Activated CD4-positive, alpha-beta T cell treated with anti-CD3 and anti-CD28 coated beads, Interleukin-2, amount 10 ng/mL, durations not matched to agents 7 days and 5 days (primary cell): ENCODE data around the gene NR2C2AP. TPM values are rescaled to one million over a fixed set of nuclear protein-coding genes. Genes with fewer than 3 reads are reported as not detected.
A peak's percentile ranks its signal among the peaks of the same experiment; 100 is the strongest.
"Not testable (repeated sequence)": the region's sequence is repeated elsewhere in the genome, so short reads cannot be mapped to it uniquely, and the experiment has no call there.

ENCODE experiments used
- CTCF ChIA-PET: fragments of 350-600 bp; sonication (Branson Sonifier 250); formaldehyde crosslinking; loops from one replicate; lab custom pipeline; 2021; ENCODE audit warnings: antibody characterized with exemption; lab: Charles Lee
- POLR2A ChIA-PET: fragments of 350-600 bp; sonication (Branson Sonifier 250); formaldehyde crosslinking; loops from one replicate; lab custom pipeline; 2021; ENCODE audit warnings: antibody characterized with exemption; lab: Charles Lee
- DNase-seq: peaks from one replicate; pipeline ENCODE4 v3.0.0-alpha.2; 2020
- H3K27ac Mint-ChIP-seq: one replicate; pipeline ENCODE4 v1.8.0; 2021; ENCODE audit warnings: mild to moderate bottlenecking, moderate library complexity, mixed read lengths
- H3K27me3 Mint-ChIP-seq: one replicate; pipeline ENCODE4 v1.8.0; 2021; ENCODE audit warnings: mixed read lengths
- H3K36me3 Mint-ChIP-seq: one replicate; pipeline ENCODE4 v1.8.0; 2021; ENCODE audit warnings: low read depth, mixed read lengths
- H3K4me1 Mint-ChIP-seq: one replicate; pipeline ENCODE4 v1.8.0; 2021; ENCODE audit warnings: mixed read lengths
- H3K4me3 Mint-ChIP-seq: one replicate; pipeline ENCODE4 v1.8.0; 2021; ENCODE audit warnings: mild to moderate bottlenecking, moderate library complexity, mixed read lengths
- H3K9me3 Mint-ChIP-seq: one replicate; pipeline ENCODE4 v1.8.0; 2021; ENCODE audit warnings: mixed read lengths
- total RNA-seq, 2 experiments: library from RNA; stranded (reverse); gene quantifications; one replicate each; pipeline ENCODE4 v1.2.3, GENCODE V29; 2021

NR2C2AP gene
- total RNA-seq, 2 experiments from 2014 or later = 29.9 to 37.2 TPM

- Mint-ChIP-seq H3K27ac (no peak overlapping the region), H3K9me3 (no peaks in the 10 kb centered on the region), H3K4me1 (peaks cover 5% of the 10 kb centered on the region), H3K4me3 (no peak overlapping the region), H3K36me3 (no peaks in the 10 kb centered on the region), H3K27me3 (peaks cover 19% of the 10 kb centered on the region)
- POLR2A ChIA-PET = no interaction called here
- no peak for DNase-seq
- CTCF ChIA-PET = no interaction called here
These were observed 23.4 kb upstream of the NR2C2AP start for GRCh38 chr19:19226663-19227062.

GRCh38 chr19:19226204-19226603 is 23.0 kb upstream of the NR2C2AP start:
- Mint-ChIP-seq H3K27ac (no peak overlapping the region), H3K4me1 (peaks cover 5% of the 10 kb centered on the region), H3K27me3 (peaks cover 19% of the 10 kb centered on the region), H3K36me3 (no peaks in the 10 kb centered on the region), H3K9me3 (no peaks in the 10 kb centered on the region), H3K4me3 (no peak overlapping the region)
- ChIA-PET CTCF (interaction anchor here (1.6 to 2.8 kb wide), 2 partner anchors 8 to 34 kb away, joined by 6 to 11 read pairs; partner anchors contain the start of genes BORCS8 and RFXANK), POLR2A (no interaction called here)
- no peak for DNase-seq

GRCh38 chr19:19224852-19225494 is 21.8 kb upstream of the NR2C2AP start:
- POLR2A ChIA-PET = no interaction called here
- peaks cover 5% of the 10 kb centered on the region for H3K4me1 Mint-ChIP-seq

GRCh38 chr19:19224150-19224851 is 21.1 kb upstream of the NR2C2AP start:
- H3K4me3 Mint-ChIP-seq = peak overlapping the region; percentile 54
- no peak for DNase-seq

More at GRCh38 chr19:19224852-19225494, 21.8 kb upstream of the NR2C2AP start:
- peaks cover 19% of the 10 kb centered on the region for H3K27me3 Mint-ChIP-seq
- peak overlapping the region; percentile 60 for H3K27ac Mint-ChIP-seq
- peak overlapping the region; percentile 61 for H3K4me3 Mint-ChIP-seq
- DNase-seq = peak; percentile 82
- H3K9me3 Mint-ChIP-seq = no peaks in the 10 kb centered on the region
- CTCF ChIA-PET = interaction anchor here (0.5 to 2.8 kb wide), 7 partner anchors 10 to 32 kb away, joined by 3 to 11 read pairs (median 5); partner anchors contain the start of genes BORCS8, NR2C2AP and RFXANK
- H3K36me3 Mint-ChIP-seq = no peaks in the 10 kb centered on the region

GRCh38 chr19:19223636-19224035 is 20.4 kb upstream of the NR2C2AP start:
- peaks cover 19% of the 10 kb centered on the region for H3K27me3 Mint-ChIP-seq
- H3K27ac Mint-ChIP-seq = no peak overlapping the region
- H3K4me3 Mint-ChIP-seq = no peak overlapping the region
- DNase-seq = no peak
- POLR2A ChIA-PET = no interaction called here
- H3K36me3 Mint-ChIP-seq = no peaks in the 10 kb centered on the region
- CTCF ChIA-PET = interaction anchor here (1.6 to 2.8 kb wide), 3 partner anchors 11 to 20 kb away, joined by 4 to 11 read pairs (median 6); partner anchors contain the start of gene NR2C2AP
- peaks cover 5% of the 10 kb centered on the region for H3K4me1 Mint-ChIP-seq
- H3K9me3 Mint-ChIP-seq = no peaks in the 10 kb centered on the region

More at GRCh38 chr19:19224150-19224851, 21.1 kb upstream of the NR2C2AP start:
- CTCF ChIA-PET = interaction anchor here (0.5 to 2.8 kb wide), 6 partner anchors 10 to 93 kb away, joined by 3 to 11 read pairs (median 6); partner anchors contain the start of genes BORCS8, NR2C2AP and RFXANK
- POLR2A ChIA-PET = no interaction called here
- Mint-ChIP-seq H3K27me3 (peaks cover 19% of the 10 kb centered on the region), H3K36me3 (no peaks in the 10 kb centered on the region), H3K4me1 (peaks cover 5% of the 10 kb centered on the region), H3K27ac (no peak overlapping the region), H3K9me3 (no peaks in the 10 kb centered on the region)

GRCh38 chr19:19223060-19223459 is 19.8 kb upstream of the NR2C2AP start:
- ChIA-PET CTCF (no interaction called here), POLR2A (no interaction called here)
- H3K4me3 Mint-ChIP-seq = no peak overlapping the region
- DNase-seq = no peak
- no peaks in the 10 kb centered on the region for H3K9me3 Mint-ChIP-seq
- no peaks in the 10 kb centered on the region for H3K36me3 Mint-ChIP-seq
- H3K27ac Mint-ChIP-seq = no peak overlapping the region
- peaks cover 5% of the 10 kb centered on the region for H3K4me1 Mint-ChIP-seq
- H3K27me3 Mint-ChIP-seq = peaks cover 19% of the 10 kb centered on the region

- peaks cover 20% of the 10 kb centered on the region for H3K27me3 Mint-ChIP-seq
- CTCF ChIA-PET, H3K36me3 Mint-ChIP-seq, H3K27ac Mint-ChIP-seq, H3K4me3 Mint-ChIP-seq, H3K9me3 Mint-ChIP-seq, DNase-seq, POLR2A ChIA-PET, H3K4me1 Mint-ChIP-seq: not testable (repeated sequence)
These were observed 17.8 kb upstream of the NR2C2AP start for GRCh38 chr19:19221000-19221399.

GRCh38 chr19:19218911-19219310 is 15.7 kb upstream of the NR2C2AP start:
- no peak for DNase-seq
- Mint-ChIP-seq H3K36me3 (no peaks in the 10 kb centered on the region), H3K27me3 (peaks cover 17% of the 10 kb centered on the region), H3K9me3 (no peaks in the 10 kb centered on the region), H3K4me3 (no peak overlapping the region), H3K27ac (peak overlapping the region; percentile 19), H3K4me1 (no peaks in the 10 kb centered on the region)
- CTCF ChIA-PET = no interaction called here
- POLR2A ChIA-PET = no interaction called here

- CTCF ChIA-PET = no interaction called here
- Mint-ChIP-seq H3K27me3 (peaks cover 28% of the 10 kb centered on the region), H3K9me3 (no peaks in the 10 kb centered on the region), H3K27ac (no peak overlapping the region), H3K4me1 (no peaks in the 10 kb centered on the region), H3K36me3 (no peaks in the 10 kb centered on the region), H3K4me3 (no peak overlapping the region)
- POLR2A ChIA-PET = no interaction called here
- DNase-seq = no peak
These were observed 13.9 kb upstream of the NR2C2AP start for GRCh38 chr19:19217099-19217498.

GRCh38 chr19:19215792-19216191 is 12.6 kb upstream of the NR2C2AP start:
- Mint-ChIP-seq H3K9me3 (no peaks in the 10 kb centered on the region), H3K4me1 (no peaks in the 10 kb centered on the region), H3K4me3 (no peak overlapping the region), H3K36me3 (no peaks in the 10 kb centered on the region), H3K27me3 (peaks cover 32% of the 10 kb centered on the region), H3K27ac (peak overlapping the region; percentile 5)
- CTCF ChIA-PET = interaction anchor here (0.6 to 1.6 kb wide), 3 partner anchors 19 to 1124 kb away, joined by 3 read pairs; no protein-coding TSS in a partner anchor
- POLR2A ChIA-PET = no interaction called here
- no peak for DNase-seq

- no peak overlapping the region for H3K4me3 Mint-ChIP-seq
- H3K27me3 Mint-ChIP-seq = peaks cover 35% of the 10 kb centered on the region
These were observed 11.7 kb upstream of the NR2C2AP start for GRCh38 chr19:19214892-19215291.

GRCh38 chr19:19214159-19214490 is 10.9 kb upstream of the NR2C2AP start:
- H3K4me1 Mint-ChIP-seq = peaks cover 2% of the 10 kb centered on the region
- H3K4me3 Mint-ChIP-seq = no peak overlapping the region
- no peak for DNase-seq
- POLR2A ChIA-PET = interaction anchor here (0.7 kb wide), 1 partner anchor 10 kb away, joined by 3 read pairs; no protein-coding TSS in a partner anchor
- CTCF ChIA-PET = no interaction called here
- no peak overlapping the region for H3K27ac Mint-ChIP-seq
- no peaks in the 10 kb centered on the region for H3K9me3 Mint-ChIP-seq
- no peaks in the 10 kb centered on the region for H3K36me3 Mint-ChIP-seq
- peaks cover 35% of the 10 kb centered on the region for H3K27me3 Mint-ChIP-seq

More at GRCh38 chr19:19214892-19215291, 11.7 kb upstream of the NR2C2AP start:
- Mint-ChIP-seq H3K27ac (no peak overlapping the region), H3K4me1 (peaks cover 2% of the 10 kb centered on the region), H3K36me3 (no peaks in the 10 kb centered on the region), H3K9me3 (no peaks in the 10 kb centered on the region)
- ChIA-PET POLR2A (no interaction called here), CTCF (interaction anchor here (1.6 kb wide), 1 partner anchor 20 kb away, joined by 3 read pairs; no protein-coding TSS in a partner anchor)
- peak; percentile 53 for DNase-seq
